DMS153 (cell line): ENCODE results near the gene ATP5MK.
A peak's percentile ranks its signal among the peaks of the same experiment; 100 is the strongest.
"Not testable (repeated sequence)": the region's sequence is repeated elsewhere in the genome, so short reads cannot be mapped to it uniquely, and the experiment has no call there.

Source experiments
- DNase-seq: peaks from one replicate; lab custom pipeline; 2025; lab: John Stamatoyannopoulos, UW

Gene ATP5MK

DNA sequence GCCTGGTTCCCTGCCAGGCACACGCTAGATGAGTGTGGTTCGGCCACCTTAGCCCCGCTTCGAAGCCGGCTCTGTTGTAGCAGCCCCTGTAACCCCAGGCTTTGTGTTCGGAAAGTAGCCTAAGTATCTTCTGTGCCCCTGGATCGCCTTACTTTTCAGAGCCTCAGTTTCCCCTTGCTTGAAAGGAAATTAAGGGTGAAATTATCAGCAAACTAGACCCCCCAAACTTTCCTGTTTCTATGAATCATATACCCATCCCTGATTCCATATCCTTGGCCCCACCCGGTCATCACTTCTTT is 463 bp upstream of the ATP5MK start:
- DNase-seq: no peak

DNA sequence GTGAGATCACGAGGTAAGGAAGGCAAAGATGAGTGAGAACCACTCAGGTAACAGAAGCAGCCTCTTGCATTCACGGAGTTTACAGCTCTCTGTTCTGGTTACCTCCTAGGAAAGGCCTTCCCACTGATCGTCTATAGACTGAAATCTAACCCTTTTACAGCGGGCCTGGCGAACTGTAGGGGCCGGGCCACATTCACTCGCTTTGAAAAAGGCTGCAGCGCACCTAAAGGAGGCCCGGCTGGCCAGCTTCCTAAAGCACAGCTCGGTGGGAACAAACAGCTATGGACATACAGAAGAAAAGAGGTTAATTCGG is 565 bp downstream of the ATP5MK start:
- no peak for DNase-seq

DNA sequence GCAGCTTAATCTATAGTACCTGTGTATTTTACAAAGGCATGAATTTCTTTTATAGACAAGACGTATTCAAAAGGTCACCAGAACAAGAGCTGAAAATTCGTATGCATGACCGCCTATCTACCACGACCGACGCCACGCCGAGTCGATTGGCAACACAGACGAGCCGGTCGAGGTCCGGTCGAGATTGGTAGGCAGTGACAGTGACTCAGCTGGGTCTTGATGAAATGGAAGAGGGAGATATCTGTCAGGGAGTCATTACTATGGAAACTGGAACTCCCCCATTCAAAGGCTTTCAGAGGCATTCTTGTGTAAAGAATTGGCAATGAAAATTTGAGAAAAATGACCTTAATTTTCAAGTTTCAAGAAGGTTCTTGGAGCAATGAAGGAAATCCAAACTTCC is 2.1 kb downstream of the ATP5MK start:
- DNase-seq: no peak

DNA sequence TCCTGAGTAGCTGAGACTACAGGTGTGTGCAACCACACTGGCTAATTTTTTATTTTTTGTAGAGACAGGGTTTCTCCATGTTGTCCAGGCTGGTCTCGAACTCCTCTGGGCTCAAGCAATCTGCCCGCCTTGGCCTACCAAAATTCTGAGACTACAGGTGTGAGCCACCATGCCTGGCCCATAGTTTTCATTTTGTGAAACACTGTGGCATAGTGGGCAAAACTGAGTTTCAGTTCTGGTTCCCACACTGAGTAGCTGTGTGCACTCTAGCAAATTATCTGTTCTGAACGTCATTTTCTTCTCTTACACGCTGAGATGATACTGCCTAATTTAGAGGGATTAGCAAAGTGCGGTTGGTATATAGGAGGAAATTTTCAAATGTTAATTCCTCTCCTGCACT is 13.5 kb downstream of the ATP5MK start:
- no peak for DNase-seq

DNA sequence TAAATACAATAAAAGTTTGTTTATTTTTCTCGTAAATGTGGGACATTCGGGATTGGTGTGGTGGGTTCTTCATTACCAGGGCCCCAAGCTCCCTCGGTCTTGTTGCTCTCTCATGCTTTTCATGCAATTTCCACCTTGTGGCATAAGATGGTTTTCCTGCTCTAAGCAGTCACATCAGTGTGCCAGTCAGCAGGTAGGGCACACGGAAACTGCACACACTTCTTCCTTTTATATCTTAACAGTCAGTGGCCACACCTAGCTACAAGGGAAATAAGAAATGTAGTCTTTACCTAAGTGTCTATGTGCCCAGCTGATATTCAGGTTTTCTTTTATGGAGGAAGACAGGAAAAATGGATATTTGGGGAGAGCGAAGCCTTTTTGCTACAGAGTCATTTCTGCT is 22.0 kb downstream of the ATP5MK start:
- no peak for DNase-seq

DNA sequence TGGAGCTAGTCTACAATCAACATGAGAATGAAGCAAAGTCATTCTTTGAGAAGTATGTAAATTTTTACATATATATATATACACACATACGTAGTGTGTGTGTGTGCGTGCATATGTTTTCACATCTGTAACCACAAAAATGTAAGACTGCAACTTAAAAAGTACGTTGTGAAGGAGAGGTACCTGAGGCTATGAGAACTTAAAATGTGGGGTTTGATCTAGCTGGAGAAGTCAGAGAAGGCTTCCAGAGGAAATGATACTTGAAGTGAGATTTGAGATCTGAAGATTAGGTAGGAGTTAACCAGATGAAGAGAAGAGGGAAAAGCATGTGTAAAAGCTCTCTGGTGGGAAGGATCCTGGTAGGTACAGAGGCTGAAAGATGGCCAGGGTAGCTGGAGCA is 22.7 kb downstream of the ATP5MK start:
- DNase-seq: no peak

DNA sequence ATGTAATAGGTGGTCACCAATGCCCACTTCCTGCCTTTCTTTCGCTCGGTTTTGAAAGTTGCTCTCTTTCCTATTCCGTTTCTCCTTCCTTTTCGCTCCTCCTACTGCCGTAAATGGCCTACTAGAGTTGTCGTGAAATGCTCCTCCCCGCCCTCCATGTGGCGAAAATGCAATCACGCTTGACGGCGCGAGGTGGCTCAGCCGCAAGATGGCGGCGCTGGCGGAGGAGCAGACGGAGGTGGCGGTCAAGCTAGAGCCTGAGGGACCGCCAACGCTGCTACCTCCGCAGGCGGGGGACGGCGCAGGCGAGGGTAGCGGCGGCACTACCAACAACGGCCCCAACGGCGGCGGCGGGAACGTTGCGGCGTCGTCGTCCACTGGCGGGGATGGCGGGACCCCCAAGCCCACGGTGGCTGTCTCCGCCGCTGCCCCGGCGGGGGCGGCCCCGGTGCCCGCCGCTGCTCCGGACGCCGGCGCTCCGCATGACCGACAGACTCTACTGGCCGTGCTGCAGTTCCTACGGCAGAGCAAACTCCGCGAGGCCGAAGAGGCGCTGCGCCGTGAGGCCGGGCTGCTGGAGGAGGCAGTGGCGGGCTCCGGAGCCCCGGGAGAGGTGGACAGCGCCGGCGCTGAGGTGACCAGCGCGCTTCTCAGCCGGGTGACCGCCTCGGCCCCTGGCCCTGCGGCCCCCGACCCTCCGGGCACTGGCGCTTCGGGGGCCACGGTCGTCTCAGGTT is 28.3 kb downstream of the ATP5MK start, which contains the start of gene TAF5:
Gene TAF5, plus strand, starts transcription at position 195 of the 737 bp plus-strand sequence. Its CDS starts 14 bp downstream, at position 209.
- DNase-seq: peak; percentile 90

DNA sequence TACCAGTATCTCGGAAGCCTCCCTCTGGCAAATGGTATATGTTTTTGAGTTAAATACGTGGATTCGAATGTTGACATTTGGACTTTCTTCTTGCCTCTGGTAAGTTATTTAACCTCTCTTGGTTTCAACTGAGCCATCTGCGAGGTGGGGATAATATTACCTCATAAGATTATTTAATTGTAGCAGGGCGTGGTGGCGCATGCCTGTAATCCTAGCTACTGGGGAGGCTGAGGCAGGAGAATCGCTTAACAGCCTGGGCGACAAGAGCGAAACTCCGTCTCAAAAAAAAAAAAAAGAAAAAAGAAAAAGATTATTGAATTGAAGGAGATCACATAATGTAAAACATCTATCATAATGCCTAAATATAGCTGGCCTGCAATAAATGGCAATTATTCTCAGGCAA is 28.9 kb downstream of the ATP5MK start:
- DNase-seq: no peak

DNA sequence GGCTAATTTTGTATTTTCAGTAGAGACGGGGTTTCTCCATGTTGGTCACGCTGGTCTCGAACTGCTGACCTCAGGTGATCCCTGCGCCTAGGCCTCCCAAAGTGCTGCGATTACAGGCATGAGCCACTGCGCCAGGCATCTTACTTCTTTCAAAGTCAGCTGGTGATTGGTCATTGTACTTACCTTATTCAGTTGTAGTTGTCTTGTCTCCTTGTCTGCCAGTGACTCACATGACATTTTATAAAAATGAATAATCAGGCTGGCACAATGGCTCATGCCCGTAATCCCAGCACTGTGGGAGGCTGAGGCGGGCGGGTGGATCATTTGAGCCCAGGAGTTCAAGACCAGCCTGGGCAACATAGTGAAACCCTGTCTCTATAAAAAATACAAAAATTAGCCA is 35.5 kb downstream of the ATP5MK start:
- DNase-seq: not testable (repeated sequence)

DNA sequence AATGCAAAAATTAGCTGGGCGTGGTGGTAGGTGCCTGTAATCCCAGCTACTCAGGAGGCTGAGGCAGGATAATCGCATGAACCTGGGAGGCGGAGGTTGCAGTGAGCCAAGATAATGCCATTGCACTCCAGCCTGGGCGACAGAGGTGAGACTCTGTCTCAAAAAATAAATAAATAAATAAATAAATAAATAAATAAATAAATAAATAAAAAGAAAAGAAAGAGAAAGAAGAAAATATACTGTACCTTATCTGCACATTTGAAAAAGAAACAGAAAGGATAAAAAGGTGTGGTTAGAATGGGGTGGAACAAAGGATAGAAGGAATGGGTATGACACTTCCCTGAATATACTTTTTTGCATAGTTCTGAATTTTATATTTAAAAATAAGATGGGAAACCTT is 36.8 kb downstream of the ATP5MK start:
- not testable (repeated sequence) for DNase-seq

DNA sequence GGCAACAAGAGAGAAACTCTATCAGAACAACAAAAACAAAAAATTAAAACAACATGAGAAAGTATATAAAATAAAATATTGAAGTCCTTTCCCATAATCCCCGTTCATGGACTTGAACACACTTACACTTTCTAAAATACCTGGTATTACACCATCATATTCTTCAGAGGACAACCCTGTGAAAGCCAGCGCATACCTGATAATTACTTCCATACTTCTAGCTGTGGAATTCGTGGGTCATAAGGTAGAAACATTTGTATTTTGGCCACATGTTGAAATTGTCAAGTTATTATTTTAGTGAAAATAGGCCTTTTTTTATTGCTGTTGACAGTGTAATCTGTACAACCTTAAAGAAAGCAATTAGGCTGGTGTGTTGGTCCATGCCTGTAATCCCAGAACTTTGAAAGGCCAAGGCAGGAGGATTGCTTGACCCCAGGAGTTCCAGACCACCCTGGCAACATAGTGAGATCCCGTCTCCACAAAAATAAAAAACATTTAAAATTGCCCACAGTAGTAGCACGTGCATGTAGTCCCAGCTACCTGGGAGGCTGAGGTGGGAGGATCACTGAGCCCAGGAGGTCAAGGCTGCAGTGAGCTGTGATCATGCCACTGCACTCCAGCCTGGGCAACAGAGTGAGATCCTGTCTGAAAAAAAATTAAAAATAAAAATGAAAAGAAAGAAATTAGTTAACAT is 40.2 kb downstream of the ATP5MK start:
- DNase-seq: no peak

DNA sequence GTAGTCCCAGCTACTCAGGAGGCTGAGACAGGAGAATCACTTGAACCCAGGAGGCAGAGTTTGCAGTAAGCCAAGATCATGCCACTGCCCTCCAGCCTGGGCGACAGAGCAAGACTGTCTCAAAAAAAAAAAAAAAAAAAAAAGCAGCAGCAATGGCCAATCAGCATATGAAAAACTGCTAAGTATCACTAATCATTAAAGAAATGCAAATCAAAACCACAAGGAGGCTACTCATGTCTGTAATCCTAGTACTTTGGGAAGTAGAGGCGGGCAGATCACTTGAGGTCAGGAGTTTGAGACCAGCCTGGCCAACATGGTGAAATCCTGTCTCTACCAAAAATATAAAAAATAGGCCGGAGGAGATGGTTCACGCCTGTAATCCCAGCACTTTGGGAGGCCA is 41.7 kb downstream of the ATP5MK start:
- not testable (repeated sequence) for DNase-seq

DNA sequence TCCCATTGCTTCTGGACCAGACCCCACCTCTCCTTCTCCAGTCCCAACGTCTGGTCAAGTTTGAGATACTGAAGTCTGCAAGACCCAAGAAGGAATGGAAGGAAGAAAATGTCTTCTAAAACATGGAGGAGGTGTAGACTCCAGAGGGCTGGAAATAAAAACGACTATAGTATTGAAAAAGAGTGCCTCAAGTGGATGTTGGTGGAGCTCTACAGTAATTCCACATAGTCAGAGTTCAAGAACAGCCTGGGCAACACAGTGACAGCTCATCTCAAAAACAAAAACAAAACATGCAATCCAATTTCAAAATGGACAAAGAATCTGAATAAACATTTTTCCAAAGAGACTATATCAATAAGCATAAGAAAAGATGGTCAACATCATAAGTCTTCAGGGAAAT is 43.0 kb downstream of the ATP5MK start:
- DNase-seq: no peak

DNA sequence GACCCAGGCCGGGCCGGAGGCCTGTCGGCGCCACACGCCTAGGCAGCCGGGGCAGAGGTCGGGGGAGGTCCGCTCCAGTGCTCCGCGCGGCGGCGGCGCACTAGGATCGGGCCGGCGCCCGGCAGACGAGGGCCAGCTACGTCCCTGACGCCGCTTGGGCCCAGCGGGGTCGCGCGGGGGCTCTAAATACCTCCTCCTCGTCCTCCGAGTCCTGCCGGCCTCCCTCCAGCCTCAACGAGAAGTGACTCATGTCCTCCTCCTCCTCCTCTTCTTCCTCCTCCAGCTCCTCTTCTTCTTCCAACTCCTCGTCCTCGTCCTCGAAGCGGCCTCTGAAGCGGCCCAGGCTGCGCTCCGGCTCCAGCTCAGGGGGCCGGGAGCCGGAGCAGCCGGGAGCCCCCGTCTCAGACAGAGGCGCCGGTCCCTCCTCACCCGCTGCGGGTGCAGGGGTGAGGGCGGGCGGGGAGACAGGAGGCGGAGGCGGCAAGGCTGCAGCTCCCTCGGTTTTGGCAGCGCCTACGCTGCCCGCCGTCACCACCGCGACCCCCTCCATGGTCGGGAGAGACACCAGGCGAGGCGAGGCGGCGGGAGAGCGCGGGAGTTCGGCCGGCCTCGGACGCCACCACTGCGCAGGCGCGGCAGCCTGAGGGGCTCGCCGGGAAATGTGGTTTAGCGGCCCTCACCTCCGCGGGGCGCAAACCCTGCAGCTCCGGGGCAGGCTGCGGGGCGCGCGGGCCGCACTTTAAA is 45.6 kb downstream of the ATP5MK start, which contains the start of gene PCGF6:
Gene PCGF6, minus strand, starts transcription at position 624 of the 744 bp plus-strand sequence. Its CDS starts 74 bp downstream, at position 550.
- peak; percentile 59 for DNase-seq

DNA sequence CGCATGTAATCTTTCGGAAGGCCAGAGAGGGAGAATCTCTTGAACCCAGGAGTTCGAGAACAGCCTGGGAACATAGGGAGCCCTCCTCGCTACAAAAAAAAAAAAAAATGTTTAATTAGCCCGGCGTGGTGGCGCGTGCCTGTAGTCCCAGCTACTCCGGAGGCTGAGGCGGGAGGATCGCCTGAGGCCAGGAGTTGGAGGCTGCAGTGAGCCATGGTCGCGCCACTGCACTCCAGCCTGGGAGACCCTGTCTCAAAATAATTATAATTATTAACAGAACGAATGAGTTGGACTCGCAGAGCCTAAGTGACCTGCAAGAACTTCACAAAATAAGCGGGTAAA is 46.1 kb downstream of the ATP5MK start:
- no peak for DNase-seq
